Lung (tissue), 12 donors: ENCODE results near the gene GREB1L. TPM values are rescaled to one million over a fixed set of nuclear protein-coding genes. Genes with fewer than 3 reads are reported as not detected.

Source experiments
- ATAC-seq: fragments of 200-7000 bp; cut with Tn5 transposase; one replicate; pipeline ENCODE4 v1.9.1; 2020; ENCODE audit warnings: moderate number of reproducible peaks; ENCODE audit not compliant: insufficient read depth, low FRiP score
- DNase-seq, 3 donors: peaks; one replicate each; pipeline ENCODE4 v3.0.0-alpha.2; 2013 to 2017
- H3K27ac ChIP-seq, 2 donors: one replicate each; pipeline ENCODE4 v1.5.1; 2013; ENCODE audit warnings: mild to moderate bottlenecking in 2 of 2, moderate library complexity in 2 of 2, control low read depth in 1 of 2, inconsistent platforms in 1 of 2, low read depth in 1 of 2, low read length in 1 of 2
- H3K27me3 ChIP-seq, 3 donors: one replicate each; pipeline ENCODE4 v1.5.1; 2013; ENCODE audit warnings: low read length in 2 of 3; ENCODE audit not compliant: control insufficient read depth in 3 of 3, insufficient read depth in 3 of 3
- H3K36me3 ChIP-seq, 4 donors: one replicate each; pipeline ENCODE4 v1.5.1; 2013; ENCODE audit warnings: low read length in 4 of 4, mild to moderate bottlenecking in 1 of 4, moderate library complexity in 1 of 4; ENCODE audit not compliant: control insufficient read depth in 4 of 4, insufficient read depth in 4 of 4
- H3K4me1 ChIP-seq, 5 donors: one replicate each; pipeline ENCODE4 v1.5.1; 2013; ENCODE audit warnings: low read length in 5 of 5, mild to moderate bottlenecking in 2 of 5, moderate library complexity in 1 of 5; ENCODE audit not compliant: control insufficient read depth in 5 of 5, insufficient read depth in 5 of 5
- H3K4me3 ChIP-seq: one replicate; pipeline ENCODE4 v1.5.1; 2013; ENCODE audit warnings: mild to moderate bottlenecking, control low read depth, moderate library complexity
- H3K9ac ChIP-seq, 2 donors: one replicate each; pipeline ENCODE4 v1.5.1; 2013; ENCODE audit warnings: low read length in 2 of 2, control low read depth in 1 of 2; ENCODE audit not compliant: insufficient read depth in 1 of 2
- H3K9me3 ChIP-seq, 4 donors: one replicate each; pipeline ENCODE4 v1.5.1; 2013; ENCODE audit warnings: low read length in 3 of 4, mild to moderate bottlenecking in 1 of 4, moderate library complexity in 1 of 4; ENCODE audit not compliant: control insufficient read depth in 4 of 4, insufficient read depth in 3 of 4
- CTCF ChIP-seq: IDR thresholded peaks from 2 replicates; pipeline ENCODE4 v1.5.1; 2012; ENCODE audit warnings: mild to moderate bottlenecking; ENCODE audit errors: control extremely low read depth, extremely low read depth
- WGBS, 2 donors: extraction: QIAGEN DNeasy Blood & Tissue Kit; methylation state at CpG; one replicate each; pipeline ENCODE4 v1.1.7; 2013; 5-methylcytosine and 5-hydroxymethylcytosine counted together
- polyA plus RNA-seq, 2 donors: library from polyadenylated mRNA; stranded (reverse); fragments of 200-250 nt; gene quantifications; one replicate each; pipeline ENCODE4 v1.2.1, GENCODE V29; 2013
- total RNA-seq, 2 donors: library from RNA; depleted of rRNA in 1 of 2; stranded (reverse); fragments of >200 nt in 1 of 2; gene quantifications; one replicate each; pipeline ENCODE4 v1.2.1, GENCODE V29; 2014 to 2021
- donor health status: control.
- donor health status: control.
- donor health status: Bipolar disorder and iron deficiency.
- donor health status: healthy.
- donor health status: DM: yes; HTN: yes; CAD: no.

The GREB1L gene
- total and polyA plus RNA-seq, 4 donors: 0.08 to 1.2 (median 0.41) TPM

DNA sequence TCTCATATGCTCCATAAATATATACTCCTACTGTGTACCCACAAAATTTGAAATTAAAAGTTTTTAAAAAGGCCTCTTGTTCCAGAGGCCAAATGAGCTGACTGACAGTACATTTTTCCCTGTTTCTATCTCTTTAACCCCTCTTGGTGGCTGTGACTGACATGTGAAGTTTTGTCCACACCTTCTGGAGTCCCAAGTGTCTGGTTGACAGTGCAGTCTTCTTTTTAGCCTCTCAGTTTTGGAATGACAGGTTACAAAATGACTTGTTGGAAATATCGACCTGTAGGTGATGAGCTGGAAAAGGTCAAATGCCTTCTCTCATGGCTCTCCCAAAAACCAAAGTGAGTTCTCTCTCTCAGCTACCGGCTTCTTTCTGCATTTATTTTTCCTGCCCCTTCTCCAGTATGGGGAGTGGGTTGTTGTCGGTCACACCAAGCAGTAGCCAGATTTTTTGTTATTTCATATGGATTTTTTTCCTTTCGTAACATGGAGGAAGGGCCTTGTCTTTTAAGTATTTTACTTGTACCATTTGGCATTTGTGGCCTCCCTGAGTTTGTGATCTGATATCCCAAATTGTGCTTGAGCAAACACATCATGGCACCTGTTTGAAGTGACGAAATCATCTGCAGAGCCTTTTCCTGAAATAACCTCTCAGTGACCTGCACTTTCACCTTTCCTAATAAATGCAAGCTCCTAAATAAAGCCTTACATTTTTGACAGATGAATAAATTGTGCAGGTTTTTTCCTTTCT lies 214.6 kb downstream of the GREB1L start:
- WGBS, 2 donors: 89 to 92% methylated on average over 5 of the region's 5 CpGs
- H3K4me3 ChIP-seq: no peak overlapping the region
- no peak overlapping the region for H3K27ac ChIP-seq
- DNase-seq: no peak
- H3K9ac ChIP-seq: no peak overlapping the region
- no peak for ATAC-seq
- H3K27me3 ChIP-seq: no peaks in the 10 kb centered on the region
- H3K4me1 ChIP-seq: peaks cover 0 to 20% (median 8%) of the 10 kb centered on the region in 5 donors
- H3K36me3 ChIP-seq: no peaks in the 10 kb centered on the region
- H3K9me3 ChIP-seq: no peaks in the 10 kb centered on the region
- no peak for TF ChIP-seq CTCF

- Histone ChIP-seq H3K9me3 (no peaks in the 10 kb centered on the region), H3K27me3 (no peaks in the 10 kb centered on the region), H3K27ac (no peak overlapping the region), H3K4me1 (peaks cover 0 to 15% (median 8%) of the 10 kb centered on the region in 5 donors), H3K36me3 (no peaks in the 10 kb centered on the region), H3K9ac (no peak overlapping the region), H3K4me3 (no peak overlapping the region)
- TF ChIP-seq CTCF: no peak
- DNase-seq (no peak), ATAC-seq (no peak)
Observed at GRCh38 chr18:21457179-21457535, 215.1 kb downstream of the GREB1L start.

- Histone ChIP-seq H3K4me3 (no peak overlapping the region), H3K36me3 (no peaks in the 10 kb centered on the region), H3K27me3 (no peaks in the 10 kb centered on the region), H3K9ac (no peak overlapping the region), H3K27ac (peak overlapping the region in 1 of 2 donors; percentile 35), H3K9me3 (no peaks in the 10 kb centered on the region), H3K4me1 (peaks cover 0 to 4% (median 3%) of the 10 kb centered on the region in 5 donors)
- WGBS, 2 donors: 60 to 83% methylated on average over 1 of the region's 1 CpG
- ATAC-seq: no peak
- no peak for DNase-seq
- no peak for TF ChIP-seq CTCF
Observed at GRCh38 chr18:21458310-21458709, 216.3 kb downstream of the GREB1L start.

GRCh38 chr18:21458788-21459187 lies 216.8 kb downstream of the GREB1L start:
- DNase-seq (no peak), ATAC-seq (no peak)
- Histone ChIP-seq H3K27me3 (no peaks in the 10 kb centered on the region), H3K36me3 (no peaks in the 10 kb centered on the region), H3K9me3 (no peaks in the 10 kb centered on the region), H3K27ac (no peak overlapping the region), H3K9ac (no peak overlapping the region), H3K4me1 (peaks cover 0 to 3% (median 0%) of the 10 kb centered on the region in 5 donors), H3K4me3 (no peak overlapping the region)
- no peak for TF ChIP-seq CTCF
- 86% methylated on average over 6 of the region's 6 CpGs for WGBS, 2 donors
